OCI-LY3 (cell line): Measurements from ENCODE around the gene TTLL9.

Experiments
- H2AFZ ChIP-seq: fragments of 200-600, 300-600 bp; shearing (Covaris generic); 2 replicates; pipeline ENCODE4 v1.6.0; 2014; ENCODE audit warnings: antibody characterized with exemption, low read depth, low read length
- H3K27ac ChIP-seq: fragments of 200-600, 300-600 bp; sonication (generic); 2 replicates; pipeline ENCODE4 v1.5.1; 2014; ENCODE audit warnings: mild to moderate bottlenecking, low read length, moderate library complexity, mixed read lengths
- H3K27me3 ChIP-seq: fragments of 200-600, 300-600 bp; sonication (generic); 2 replicates; pipeline ENCODE4 v1.6.1; 2014; ENCODE audit warnings: low read depth, low read length, mixed read lengths
- H3K36me3 ChIP-seq: fragments of 200-600, 300-600 bp; sonication (generic); replicated peaks from 2 replicates; pipeline ENCODE3; 2014; ENCODE audit warnings: low read depth, low read length, mixed read lengths
- H3K4me1 ChIP-seq: fragments of 300-600, 200-600 bp; sonication (generic); 2 replicates; pipeline ENCODE4 v1.6.1; 2014; ENCODE audit warnings: low read length, mixed read lengths
- H3K4me2 ChIP-seq: fragments of 200-600, 300-600 bp; sonication (generic); 2 replicates; pipeline ENCODE4 v1.6.1; 2014; ENCODE audit warnings: low read length, mixed read lengths
- H3K4me3 ChIP-seq: fragments of 300-600, 200-600 bp; sonication (generic); 2 replicates; pipeline ENCODE4 v1.5.1; 2014; ENCODE audit warnings: antibody characterized with exemption, mild to moderate bottlenecking, low read length, moderate library complexity
- H3K79me2 ChIP-seq: fragments of 300-600, 200-600 bp; shearing (Covaris generic); 2 replicates; pipeline ENCODE4 v1.6.1; 2014; ENCODE audit warnings: mild to moderate bottlenecking, low read length, mixed read lengths
- H3K9ac ChIP-seq: fragments of 300-600, 200-600 bp; shearing (Covaris generic); 2 replicates; pipeline ENCODE4 v1.6.0; 2014; ENCODE audit warnings: mild to moderate bottlenecking, low read length, moderate library complexity
- H3K9me3 ChIP-seq: fragments of 200-600, 300-600 bp; shearing (Covaris generic); 2 replicates; pipeline ENCODE4 v1.6.1; 2014; ENCODE audit warnings: low read length, mixed read lengths; ENCODE audit not compliant: insufficient read depth
- H4K20me1 ChIP-seq: fragments of 200-600, 300-600 bp; sonication (generic); 2 replicates; pipeline ENCODE4 v1.6.1; 2016; ENCODE audit warnings: low read length, mixed read lengths; ENCODE audit not compliant: insufficient read depth
- EZH2phosphoT487 ChIP-seq: fragments of 200-600 bp; shearing (Covaris generic); IDR thresholded peaks from 2 replicates; pipeline ENCODE4 v1.6.1; 2018; ENCODE audit warnings: antibody characterized with exemption, mixed run types, low read depth
- TF ChIP-seq, protein P1 (sequence below): fragments of 200-600, 300-600 bp; sonication (generic); IDR thresholded peaks from 2 replicates; pipeline ENCODE4 v1.5.1; 2014; ENCODE audit warnings: antibody characterized with exemption, low read length, low read depth

The TTLL9 gene

GRCh38 chr20:31990641-31991338 is 120.4 kb downstream of the TTLL9 start:
- no peak overlapping the region for H2AFZ ChIP-seq
- H3K4me1 ChIP-seq = no peaks in the 10 kb centered on the region
- no peaks in the 10 kb centered on the region for H3K79me2 ChIP-seq
- peaks cover 21% of the 10 kb centered on the region for H3K27me3 ChIP-seq
- no peak overlapping the region for H3K27ac ChIP-seq
- no peak overlapping the region for H3K9ac ChIP-seq
- H3K36me3 ChIP-seq = no peaks in the 10 kb centered on the region
- H3K4me3 ChIP-seq = no peak overlapping the region
- H4K20me1 ChIP-seq = no peaks in the 10 kb centered on the region
- H3K9me3 ChIP-seq = no peaks in the 10 kb centered on the region
- H3K4me2 ChIP-seq = no peak overlapping the region
- TF ChIP-seq, protein P1, sequence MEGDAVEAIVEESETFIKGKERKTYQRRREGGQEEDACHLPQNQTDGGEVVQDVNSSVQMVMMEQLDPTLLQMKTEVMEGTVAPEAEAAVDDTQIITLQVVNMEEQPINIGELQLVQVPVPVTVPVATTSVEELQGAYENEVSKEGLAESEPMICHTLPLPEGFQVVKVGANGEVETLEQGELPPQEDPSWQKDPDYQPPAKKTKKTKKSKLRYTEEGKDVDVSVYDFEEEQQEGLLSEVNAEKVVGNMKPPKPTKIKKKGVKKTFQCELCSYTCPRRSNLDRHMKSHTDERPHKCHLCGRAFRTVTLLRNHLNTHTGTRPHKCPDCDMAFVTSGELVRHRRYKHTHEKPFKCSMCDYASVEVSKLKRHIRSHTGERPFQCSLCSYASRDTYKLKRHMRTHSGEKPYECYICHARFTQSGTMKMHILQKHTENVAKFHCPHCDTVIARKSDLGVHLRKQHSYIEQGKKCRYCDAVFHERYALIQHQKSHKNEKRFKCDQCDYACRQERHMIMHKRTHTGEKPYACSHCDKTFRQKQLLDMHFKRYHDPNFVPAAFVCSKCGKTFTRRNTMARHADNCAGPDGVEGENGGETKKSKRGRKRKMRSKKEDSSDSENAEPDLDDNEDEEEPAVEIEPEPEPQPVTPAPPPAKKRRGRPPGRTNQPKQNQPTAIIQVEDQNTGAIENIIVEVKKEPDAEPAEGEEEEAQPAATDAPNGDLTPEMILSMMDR = no peak
- no peak for TF ChIP-seq EZH2phosphoT487

- TF ChIP-seq, protein P1 = no peak
- no peak for TF ChIP-seq EZH2phosphoT487
- Histone ChIP-seq H3K4me1 (no peaks in the 10 kb centered on the region), H4K20me1 (no peaks in the 10 kb centered on the region), H3K4me2 (no peak overlapping the region), H3K36me3 (no peaks in the 10 kb centered on the region), H3K79me2 (no peaks in the 10 kb centered on the region), H3K9ac (no peak overlapping the region), H3K27me3 (peaks cover 21% of the 10 kb centered on the region), H3K9me3 (no peaks in the 10 kb centered on the region), H3K27ac (no peak overlapping the region), H3K4me3 (no peak overlapping the region), H2AFZ (no peak overlapping the region)
Observed at GRCh38 chr20:31991339-31991705, 120.9 kb downstream of the TTLL9 start.

DNA sequence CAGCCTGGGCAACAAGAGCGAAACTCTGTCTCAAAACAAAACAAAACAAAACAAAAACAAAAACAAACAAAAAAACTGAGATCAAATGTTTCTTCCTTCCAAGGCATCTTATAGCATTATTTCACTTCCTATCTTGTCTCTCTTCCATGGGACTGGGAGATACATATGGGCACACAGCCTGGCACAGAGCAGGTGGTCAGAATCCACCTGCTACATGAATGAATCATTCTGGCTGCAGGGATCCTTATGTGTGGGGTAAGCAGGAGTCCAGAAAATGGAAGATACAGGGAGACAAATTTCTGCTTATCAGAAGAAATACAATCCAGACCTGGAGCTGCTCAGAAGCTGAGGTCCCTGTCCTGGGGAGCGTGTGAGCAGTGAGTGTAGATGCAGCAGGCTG is 121.7 kb downstream of the TTLL9 start:
- no peaks in the 10 kb centered on the region for H4K20me1 ChIP-seq
- TF ChIP-seq, protein P1 = no peak
- no peak for TF ChIP-seq EZH2phosphoT487
- no peak overlapping the region for H3K4me3 ChIP-seq
- H3K79me2 ChIP-seq = no peaks in the 10 kb centered on the region
- peaks cover 21% of the 10 kb centered on the region for H3K27me3 ChIP-seq
- H3K9ac ChIP-seq = no peak overlapping the region
- no peaks in the 10 kb centered on the region for H3K36me3 ChIP-seq
- H3K4me1 ChIP-seq = no peaks in the 10 kb centered on the region
- no peaks in the 10 kb centered on the region for H3K9me3 ChIP-seq
- no peak overlapping the region for H3K27ac ChIP-seq
- no peak overlapping the region for H2AFZ ChIP-seq
- no peak overlapping the region for H3K4me2 ChIP-seq
